Liver (tissue), 9 donors: Measurements from ENCODE around the gene THSD4. TPM values are rescaled to one million over a fixed set of nuclear protein-coding genes. Genes with fewer than 3 reads are reported as not detected.

Source experiments
- DNase-seq: peaks from one replicate; pipeline ENCODE4 v3.0.0-alpha.2; 2017; ENCODE audit warnings: low spot score
- H3K27ac ChIP-seq, 2 donors: one replicate each; pipeline ENCODE4 v1.7.0; 2013; ENCODE audit warnings: inconsistent platforms in 2 of 2, low read length in 2 of 2, control low read depth in 1 of 2, low read depth in 1 of 2, mild to moderate bottlenecking in 1 of 2
- H3K27me3 ChIP-seq, 4 donors: one replicate each; pipeline versions ENCODE4 v1.6.1 to v1.7.0; 2013; ENCODE audit warnings: low read length in 3 of 4, inconsistent platforms in 1 of 4, mild to moderate bottlenecking in 1 of 4, moderate library complexity in 1 of 4; ENCODE audit not compliant: control insufficient read depth in 4 of 4, insufficient read depth in 4 of 4
- H3K36me3 ChIP-seq, 4 donors: one replicate each; pipeline versions ENCODE4 v1.6.1 to v1.7.0; 2013; ENCODE audit warnings: low read length in 3 of 4, mild to moderate bottlenecking in 3 of 4, low read depth in 1 of 4, moderate library complexity in 1 of 4; ENCODE audit not compliant: control insufficient read depth in 4 of 4, insufficient read depth in 3 of 4
- H3K4me1 ChIP-seq, 4 donors: one replicate each; pipeline versions ENCODE4 v1.6.1 to v1.7.0; 2013; ENCODE audit warnings: low read length in 3 of 4, mild to moderate bottlenecking in 3 of 4, moderate library complexity in 1 of 4; ENCODE audit not compliant: control insufficient read depth in 4 of 4, insufficient read depth in 4 of 4
- H3K4me3 ChIP-seq, 3 donors: one replicate each; pipeline versions ENCODE4 v1.6.1 to v1.7.0; 2013; ENCODE audit warnings: low read length in 3 of 3, control low read depth in 1 of 3, low read depth in 1 of 3, mild to moderate bottlenecking in 1 of 3
- H3K9ac ChIP-seq, 2 donors: one replicate each; pipeline ENCODE4 v1.7.0; 2013; ENCODE audit warnings: low read length in 2 of 2, mild to moderate bottlenecking in 2 of 2, moderate library complexity in 2 of 2, control low read depth in 1 of 2, low read depth in 1 of 2
- H3K9me3 ChIP-seq, 4 donors: one replicate each; pipeline versions ENCODE4 v1.6.1 to v1.7.0; 2013; ENCODE audit warnings: low read length in 3 of 4; ENCODE audit not compliant: control insufficient read depth in 4 of 4
- ATF3 ChIP-seq: IDR thresholded peaks from 2 replicates; pipeline ENCODE4 v1.6.1; 2016; ENCODE audit warnings: antibody characterized with exemption
- EGR1 ChIP-seq, 2 donors: IDR thresholded peaks; 2 replicates each; pipeline ENCODE4 v1.6.1; 2016 to 2018; ENCODE audit warnings: antibody characterized with exemption in 2 of 2, low read depth in 2 of 2
- FOXA1 ChIP-seq: IDR thresholded peaks from 2 replicates; pipeline ENCODE4 v1.6.1; 2016; ENCODE audit warnings: antibody characterized with exemption
- FOXA2 ChIP-seq: IDR thresholded peaks from 2 replicates; pipeline ENCODE4 v1.6.1; 2016; ENCODE audit warnings: antibody characterized with exemption
- GABPA ChIP-seq, 2 donors: IDR thresholded peaks in 1 of 2; conservative IDR thresholded peaks in 1 of 2; 2 replicates each; pipeline ENCODE4 v1.6.1; 2016; ENCODE audit warnings: antibody characterized with exemption in 2 of 2, mild to moderate bottlenecking in 1 of 2, moderate library complexity in 1 of 2
- HNF4A ChIP-seq, 2 donors: conservative IDR thresholded peaks; 2 replicates each; pipeline ENCODE4 v1.6.1; 2016; ENCODE audit warnings: antibody characterized with exemption in 2 of 2, mild to moderate bottlenecking in 2 of 2
- HNF4G ChIP-seq: IDR thresholded peaks from 2 replicates; pipeline ENCODE4 v1.6.1; 2016; ENCODE audit warnings: antibody characterized with exemption
- JUND ChIP-seq, 2 donors: IDR thresholded peaks; 2 replicates each; pipeline ENCODE4 v1.6.1; 2016; ENCODE audit warnings: antibody characterized with exemption in 2 of 2
- MAX ChIP-seq: IDR thresholded peaks from 2 replicates; pipeline ENCODE4 v1.6.1; 2016; ENCODE audit warnings: antibody characterized with exemption
- NR2F2 ChIP-seq: IDR thresholded peaks from 2 replicates; pipeline ENCODE4 v1.6.1; 2016; ENCODE audit warnings: antibody characterized with exemption
- RAD21 ChIP-seq, 2 donors: IDR thresholded peaks; 2 replicates each; pipeline ENCODE4 v1.6.1; 2016; ENCODE audit warnings: antibody characterized with exemption in 2 of 2, mild to moderate bottlenecking in 2 of 2
- RXRA ChIP-seq, 2 donors: IDR thresholded peaks; 2 replicates each; pipeline ENCODE4 v1.6.1; 2017 to 2018; ENCODE audit warnings: antibody characterized with exemption in 2 of 2, mild to moderate bottlenecking in 1 of 2
- SP1 ChIP-seq: IDR thresholded peaks from 2 replicates; pipeline ENCODE4 v1.6.1; 2018; ENCODE audit warnings: antibody characterized with exemption, mild to moderate bottlenecking
- TAF1 ChIP-seq: conservative IDR thresholded peaks from 2 replicates; pipeline ENCODE4 v1.6.1; 2016; ENCODE audit warnings: antibody characterized with exemption, mild to moderate bottlenecking
- YY1 ChIP-seq: IDR thresholded peaks from 2 replicates; pipeline ENCODE4 v1.6.1; 2016; ENCODE audit warnings: antibody characterized with exemption, mild to moderate bottlenecking
- ZBTB33 ChIP-seq: IDR thresholded peaks from 2 replicates; pipeline ENCODE4 v1.6.1; 2016; ENCODE audit warnings: antibody characterized with exemption
- WGBS: extraction: QIAGEN DNeasy Blood & Tissue Kit; methylation state at CpG from one replicate; pipeline ENCODE4 v1.1.7; 2013; 5-methylcytosine and 5-hydroxymethylcytosine counted together
- polyA plus RNA-seq, 2 donors: library from polyadenylated mRNA; stranded (reverse) in 1 of 2; unstranded in 1 of 2; fragments of 200-250 nt in 1 of 2; fragments of >200 nt in 1 of 2; fragmentation: Nextera tagmentation in 1 of 2; extraction: Ambion mirVana in 1 of 2; gene quantifications; one replicate each; pipeline versions ENCODE4 v1.2.1 to v1.2.3, GENCODE V29; 2013 to 2015
- total RNA-seq, 2 donors: library from RNA; depleted of rRNA; stranded (reverse); fragments of >200 nt; gene quantifications; one replicate each; pipeline ENCODE4 v1.2.3, GENCODE V29; 2014
- TF ChIP-seq, protein P1 (sequence below): fragments of 150-350 bp; IDR thresholded peaks from 2 replicates; pipeline ENCODE4 v1.5.1; 2017; ENCODE audit warnings: improper control_type of control experiment, low read depth, low read length; ENCODE audit not compliant: missing input control
- TF ChIP-seq, protein P2 (sequence below): IDR thresholded peaks from 2 replicates; pipeline ENCODE4 v1.6.1; 2016; ENCODE audit warnings: antibody characterized with exemption, mild to moderate bottlenecking
- donor health status: healthy.
- donor health status: healthy.
- donor health status: healthy.
- donor health status: healthy.
- donor health status: healthy.

Gene THSD4
- total and polyA plus RNA-seq, 4 donors = 0.23 to 11.5 (median 1.9) TPM

DNA sequence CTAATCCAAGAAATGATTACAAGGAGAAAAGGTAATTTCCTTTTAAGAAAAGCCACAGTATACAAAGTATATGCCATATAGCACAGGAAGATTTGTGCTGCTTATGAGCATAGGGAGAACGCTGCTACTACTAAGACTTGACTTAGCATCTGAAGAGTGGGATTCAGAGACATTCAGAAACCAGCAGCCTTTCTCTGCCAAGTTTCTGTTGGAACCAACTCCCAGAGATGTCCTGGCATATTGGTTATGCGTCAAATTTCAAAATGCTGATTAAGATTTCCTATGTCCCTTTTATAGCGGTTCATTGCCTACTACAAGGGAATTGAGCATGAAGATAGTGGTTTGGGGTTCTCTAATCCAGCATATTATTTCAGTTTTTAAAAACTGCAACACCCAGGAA, 700.0 kb downstream of the THSD4 start:
- Histone ChIP-seq H3K27me3 (no peaks in the 10 kb centered on the region), H3K36me3 (no peaks in the 10 kb centered on the region), H3K4me3 (no peak overlapping the region), H3K9me3 (peaks cover 5 to 16% (median 8%) of the 10 kb centered on the region in 4 donors), H3K4me1 (no peaks in the 10 kb centered on the region), H3K9ac (no peak overlapping the region), H3K27ac (no peak overlapping the region)
- 97% methylated on average over 3 of the region's 3 CpGs for WGBS
- TF ChIP-seq ZBTB33 (no peak), YY1 (no peak), SP1 (no peak), RAD21 (IDR thresholded peaks at IDR 0.05) (no peak), TAF1 (no peak), FOXA2 (no peak), RXRA (IDR thresholded peaks at IDR 0.05) (no peak), HNF4G (no peak), HNF4A (conservative IDR thresholded peaks at IDR 0.05) (no peak), FOXA1 (no peak), NR2F2 (no peak), MAX (no peak), JUND (IDR thresholded peaks at IDR 0.05) (no peak)
- TF ChIP-seq, protein P1, sequence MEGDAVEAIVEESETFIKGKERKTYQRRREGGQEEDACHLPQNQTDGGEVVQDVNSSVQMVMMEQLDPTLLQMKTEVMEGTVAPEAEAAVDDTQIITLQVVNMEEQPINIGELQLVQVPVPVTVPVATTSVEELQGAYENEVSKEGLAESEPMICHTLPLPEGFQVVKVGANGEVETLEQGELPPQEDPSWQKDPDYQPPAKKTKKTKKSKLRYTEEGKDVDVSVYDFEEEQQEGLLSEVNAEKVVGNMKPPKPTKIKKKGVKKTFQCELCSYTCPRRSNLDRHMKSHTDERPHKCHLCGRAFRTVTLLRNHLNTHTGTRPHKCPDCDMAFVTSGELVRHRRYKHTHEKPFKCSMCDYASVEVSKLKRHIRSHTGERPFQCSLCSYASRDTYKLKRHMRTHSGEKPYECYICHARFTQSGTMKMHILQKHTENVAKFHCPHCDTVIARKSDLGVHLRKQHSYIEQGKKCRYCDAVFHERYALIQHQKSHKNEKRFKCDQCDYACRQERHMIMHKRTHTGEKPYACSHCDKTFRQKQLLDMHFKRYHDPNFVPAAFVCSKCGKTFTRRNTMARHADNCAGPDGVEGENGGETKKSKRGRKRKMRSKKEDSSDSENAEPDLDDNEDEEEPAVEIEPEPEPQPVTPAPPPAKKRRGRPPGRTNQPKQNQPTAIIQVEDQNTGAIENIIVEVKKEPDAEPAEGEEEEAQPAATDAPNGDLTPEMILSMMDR = no peak
- TF ChIP-seq, protein P2, sequence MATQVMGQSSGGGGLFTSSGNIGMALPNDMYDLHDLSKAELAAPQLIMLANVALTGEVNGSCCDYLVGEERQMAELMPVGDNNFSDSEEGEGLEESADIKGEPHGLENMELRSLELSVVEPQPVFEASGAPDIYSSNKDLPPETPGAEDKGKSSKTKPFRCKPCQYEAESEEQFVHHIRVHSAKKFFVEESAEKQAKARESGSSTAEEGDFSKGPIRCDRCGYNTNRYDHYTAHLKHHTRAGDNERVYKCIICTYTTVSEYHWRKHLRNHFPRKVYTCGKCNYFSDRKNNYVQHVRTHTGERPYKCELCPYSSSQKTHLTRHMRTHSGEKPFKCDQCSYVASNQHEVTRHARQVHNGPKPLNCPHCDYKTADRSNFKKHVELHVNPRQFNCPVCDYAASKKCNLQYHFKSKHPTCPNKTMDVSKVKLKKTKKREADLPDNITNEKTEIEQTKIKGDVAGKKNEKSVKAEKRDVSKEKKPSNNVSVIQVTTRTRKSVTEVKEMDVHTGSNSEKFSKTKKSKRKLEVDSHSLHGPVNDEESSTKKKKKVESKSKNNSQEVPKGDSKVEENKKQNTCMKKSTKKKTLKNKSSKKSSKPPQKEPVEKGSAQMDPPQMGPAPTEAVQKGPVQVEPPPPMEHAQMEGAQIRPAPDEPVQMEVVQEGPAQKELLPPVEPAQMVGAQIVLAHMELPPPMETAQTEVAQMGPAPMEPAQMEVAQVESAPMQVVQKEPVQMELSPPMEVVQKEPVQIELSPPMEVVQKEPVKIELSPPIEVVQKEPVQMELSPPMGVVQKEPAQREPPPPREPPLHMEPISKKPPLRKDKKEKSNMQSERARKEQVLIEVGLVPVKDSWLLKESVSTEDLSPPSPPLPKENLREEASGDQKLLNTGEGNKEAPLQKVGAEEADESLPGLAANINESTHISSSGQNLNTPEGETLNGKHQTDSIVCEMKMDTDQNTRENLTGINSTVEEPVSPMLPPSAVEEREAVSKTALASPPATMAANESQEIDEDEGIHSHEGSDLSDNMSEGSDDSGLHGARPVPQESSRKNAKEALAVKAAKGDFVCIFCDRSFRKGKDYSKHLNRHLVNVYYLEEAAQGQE = no peak
- DNase-seq = no peak

- Histone ChIP-seq H3K27me3 (no peaks in the 10 kb centered on the region), H3K27ac (no peak overlapping the region), H3K4me3 (no peak overlapping the region), H3K9me3 (peaks cover 15 to 32% (median 20%) of the 10 kb centered on the region in 4 donors), H3K9ac (no peak overlapping the region), H3K4me1 (no peaks in the 10 kb centered on the region), H3K36me3 (peaks cover 0 to 10% (median 2%) of the 10 kb centered on the region in 4 donors)
- no peak for DNase-seq
- WGBS = 94% methylated on average over 13 of the region's 13 CpGs
- TF ChIP-seq EGR1 (IDR thresholded peaks at IDR 0.05; ENCODE audit: low read depth in 2 of 2) = no peak
- no peak for TF ChIP-seq ZBTB33
- TF ChIP-seq TAF1 = no peak
- TF ChIP-seq GABPA (IDR thresholded peaks at IDR 0.05 in 1 of 2, conservative IDR thresholded peaks at IDR 0.05 in 1 of 2) = no peak
- TF ChIP-seq, protein P2 = no peak
- no peak for TF ChIP-seq ATF3
These were observed 702.1 kb downstream of the THSD4 start for GRCh38 chr15:71817351-71817750.
